HEK293 (cell line): ENCODE data around the gene CFAP45.

Experiments used
- CTCF ChIA-PET: fragments of 350-600 bp; formaldehyde crosslinking; extraction: SDS; loops from one replicate; lab custom pipeline; 2021; ENCODE audit warnings: antibody characterized with exemption; lab: Yijun Ruan, JAX
- POLR2A ChIA-PET: fragments of 300-600 bp; formaldehyde crosslinking; extraction: SDS; loops from one replicate; lab custom pipeline; 2020; ENCODE audit warnings: antibody characterized with exemption, inconsistent platforms; lab: Yijun Ruan, JAX
- H3K27ac ChIP-seq: fragments of 200-500 bp; sonication (Bioruptor generic); 2 replicates; pipeline ENCODE4 v1.5.1; 2014; ENCODE audit warnings: low read depth, low read length, control low read depth, inconsistent platforms; ENCODE audit errors: extremely low read depth
- H3K36me3 ChIP-seq, 2 experiments: fragments of 200-500 bp in 1 of 2; sonication (Bioruptor generic) in 1 of 2; 1 replicate in 1 of 2; 2 replicates in 1 of 2; pipeline ENCODE4 v1.5.1; 2014 to 2017; ENCODE audit warnings: inconsistent platforms in 2 of 2, low read length in 2 of 2; ENCODE audit not compliant: control insufficient read depth in 2 of 2, insufficient read depth in 1 of 2
- H3K4me1 ChIP-seq: fragments of 200-500 bp; sonication (Bioruptor generic); 2 replicates; pipeline ENCODE4 v1.5.1; 2014; ENCODE audit warnings: mild to moderate bottlenecking, low read length, inconsistent platforms; ENCODE audit not compliant: control insufficient read depth, insufficient read depth
- H3K4me3 ChIP-seq: 2 replicates; pipeline ENCODE4 v1.5.1; 2011; ENCODE audit warnings: low read depth, mild to moderate bottlenecking, control low read depth, low read length, moderate library complexity
- H3K9me3 ChIP-seq: fragments of 200-500 bp; sonication (Bioruptor generic); 2 replicates; pipeline ENCODE4 v1.5.1; 2014; ENCODE audit warnings: low read depth, low read length, inconsistent platforms; ENCODE audit not compliant: control insufficient read depth, insufficient read depth
- AEBP2 ChIP-seq: fragments of 450-650 bp; formaldehyde crosslinking; IDR thresholded peaks from 2 replicates; pipeline ENCODE4 v1.5.1; 2016; ENCODE audit warnings: missing biosample characterization, missing genetic modification characterization, borderline replicate concordance
- GLIS1 ChIP-seq: fragments of 450-650 bp; formaldehyde crosslinking; IDR thresholded peaks from 2 replicates; pipeline ENCODE4 v1.5.1; 2016; ENCODE audit warnings: missing biosample characterization, missing genetic modification characterization
- KLF10 ChIP-seq: fragments of 450-650 bp; IDR thresholded peaks from 2 replicates; pipeline ENCODE4 v1.5.1; 2018; ENCODE audit warnings: missing biosample characterization, mild to moderate bottlenecking, missing genetic modification characterization
- MZF1 ChIP-seq: fragments of 450-650 bp; formaldehyde crosslinking; IDR thresholded peaks from 2 replicates; pipeline ENCODE4 v1.5.1; 2017; ENCODE audit warnings: missing biosample characterization, missing genetic modification characterization, borderline replicate concordance
- PRDM2 ChIP-seq: fragments of 450-650 bp; formaldehyde crosslinking; IDR thresholded peaks from 2 replicates; pipeline ENCODE4 v1.5.1; 2016; ENCODE audit warnings: missing biosample characterization, missing genetic modification characterization, borderline replicate concordance
- SCRT1 ChIP-seq: fragments of 450-650 bp; formaldehyde crosslinking; IDR thresholded peaks from 2 replicates; pipeline ENCODE4 v1.5.1; 2016; ENCODE audit warnings: missing biosample characterization, missing genetic modification characterization, borderline replicate concordance
- WT1 ChIP-seq: fragments of 450-650 bp; formaldehyde crosslinking; IDR thresholded peaks from 2 replicates; pipeline ENCODE4 v1.5.1; 2016; ENCODE audit warnings: missing biosample characterization, missing genetic modification characterization
- ZNF112 ChIP-seq: fragments of 450-650 bp; formaldehyde crosslinking; IDR thresholded peaks from 2 replicates; pipeline ENCODE4 v1.5.0; 2017; ENCODE audit warnings: missing biosample characterization, missing genetic modification characterization
- ZNF114 ChIP-seq: fragments of 450-650 bp; formaldehyde crosslinking; IDR thresholded peaks from 2 replicates; pipeline ENCODE4 v1.5.0; 2017; ENCODE audit warnings: missing biosample characterization, missing genetic modification characterization
- ZNF202 ChIP-seq: fragments of 450-650 bp; formaldehyde crosslinking; IDR thresholded peaks from 2 replicates; pipeline ENCODE4 v1.5.1; 2016; ENCODE audit warnings: missing biosample characterization, missing genetic modification characterization, borderline replicate concordance
- ZNF214 ChIP-seq: fragments of 450-650 bp; formaldehyde crosslinking; IDR thresholded peaks from 2 replicates; pipeline ENCODE4 v1.5.1; 2017; ENCODE audit warnings: missing biosample characterization, mild to moderate bottlenecking, missing genetic modification characterization, borderline replicate concordance
- ZNF24 ChIP-seq: fragments of 450-650 bp; formaldehyde crosslinking; IDR thresholded peaks from 2 replicates; pipeline ENCODE4 v1.5.1; 2016; ENCODE audit warnings: missing biosample characterization, missing genetic modification characterization
- ZNF292 ChIP-seq: fragments of 450-650 bp; formaldehyde crosslinking; IDR thresholded peaks from 2 replicates; pipeline ENCODE4 v1.5.1; 2016; ENCODE audit warnings: low read depth, missing biosample characterization, missing genetic modification characterization, borderline replicate concordance
- ZNF341 ChIP-seq: fragments of 450-650 bp; formaldehyde crosslinking; IDR thresholded peaks from 2 replicates; pipeline ENCODE4; 2016; ENCODE audit warnings: low read depth, missing biosample characterization, missing genetic modification characterization
- ZNF394 ChIP-seq: fragments of 450-650 bp; formaldehyde crosslinking; IDR thresholded peaks from 2 replicates; pipeline ENCODE4 v1.5.1; 2016; ENCODE audit warnings: missing biosample characterization, missing genetic modification characterization, mild to moderate bottlenecking, moderate library complexity, borderline replicate concordance
- ZNF518A ChIP-seq: fragments of 450-650 bp; formaldehyde crosslinking; conservative IDR thresholded peaks from 2 replicates; pipeline ENCODE4 v1.5.1; 2016; ENCODE audit warnings: low read depth, missing biosample characterization, missing genetic modification characterization
- ZNF560 ChIP-seq: fragments of 450-650 bp; formaldehyde crosslinking; IDR thresholded peaks from 2 replicates; pipeline ENCODE4 v1.5.1; 2017; ENCODE audit warnings: missing biosample characterization, missing genetic modification characterization, borderline replicate concordance
- ZNF600 ChIP-seq: fragments of 450-650 bp; formaldehyde crosslinking; IDR thresholded peaks from 2 replicates; pipeline ENCODE4 v1.5.1; 2016; ENCODE audit warnings: missing biosample characterization, missing genetic modification characterization
- ZXDB ChIP-seq: fragments of 450-650 bp; formaldehyde crosslinking; IDR thresholded peaks from 2 replicates; pipeline ENCODE4 v1.5.1; 2016; ENCODE audit warnings: missing biosample characterization, missing genetic modification characterization
- TF ChIP-seq, protein P1 (sequence below): fragments of 450-650 bp; IDR thresholded peaks from 2 replicates; pipeline ENCODE4 v1.5.1; 2018; ENCODE audit warnings: missing biosample characterization, mild to moderate bottlenecking, missing genetic modification characterization

Gene CFAP45

DNA sequence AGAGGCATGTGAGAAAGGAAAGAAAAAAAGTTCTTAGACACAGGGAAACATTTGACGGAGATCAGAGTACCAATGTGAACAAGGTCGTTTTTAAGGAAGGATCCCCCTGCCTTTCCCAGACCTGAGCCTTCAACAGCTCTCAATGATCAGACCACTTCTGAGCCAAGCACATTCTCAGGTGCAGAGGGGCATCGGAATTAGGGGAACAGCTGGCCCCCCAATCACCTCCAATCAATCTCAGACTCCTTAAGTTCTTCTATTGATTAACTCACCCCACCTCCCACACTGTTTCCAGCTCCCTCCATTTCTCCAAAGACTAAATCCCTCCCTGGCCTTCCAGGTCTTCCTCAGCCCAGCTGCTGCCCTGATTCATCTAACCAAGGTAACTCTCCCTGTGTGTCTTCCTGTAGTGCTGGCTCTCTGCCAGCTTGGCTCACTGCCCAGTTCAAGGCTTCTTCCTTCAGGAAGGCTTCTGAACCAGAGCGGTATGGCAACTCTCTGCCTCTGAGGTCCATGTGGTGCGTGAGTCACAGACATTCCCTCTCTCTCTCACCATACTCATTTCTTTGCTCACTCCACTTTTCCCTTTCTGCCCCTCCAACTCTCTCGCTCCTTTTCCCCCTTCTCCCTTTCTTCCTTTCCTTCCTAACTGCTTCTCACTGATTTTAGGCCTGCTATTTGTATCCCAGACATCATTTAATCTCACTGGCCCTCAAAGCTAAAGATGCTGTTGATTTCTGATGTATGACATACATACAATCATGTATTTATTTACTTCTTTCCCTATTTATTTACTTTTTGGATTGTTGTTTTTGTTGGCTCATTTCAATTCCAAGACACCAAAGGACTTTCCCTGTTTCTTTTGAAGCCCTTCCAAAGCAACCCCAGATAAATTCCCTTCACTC, 18.1 kb downstream of the CFAP45 start:
- Histone ChIP-seq H3K4me3 (no peak overlapping the region), H3K4me1 (peaks cover 11% of the 10 kb centered on the region), H3K9me3 (no peaks in the 10 kb centered on the region), H3K27ac (no peak overlapping the region), H3K36me3 (no peaks in the 10 kb centered on the region)
- POLR2A ChIA-PET: interaction anchor here (1.6 kb wide), 1 partner anchor 28 kb away, joined by 5 read pairs; no protein-coding TSS in a partner anchor
- CTCF ChIA-PET: interaction anchor here (0.6 to 4.5 kb wide), 9 partner anchors 8 to 269 kb away, joined by 3 to 21 read pairs (median 5); no protein-coding TSS in a partner anchor
- TF ChIP-seq ZXDB (tag by site-specific recombination) (no peak), ZNF394 (tag by site-specific recombination) (peak; percentile 65; the same call in 1 of the 2 replicates), ZNF560 (tag by site-specific recombination) (no peak), ZNF600 (tag by site-specific recombination) (peak; percentile 92), AEBP2 (tag by site-specific recombination) (no peak), SCRT1 (tag by site-specific recombination) (no peak), ZNF202 (tag by site-specific recombination) (no peak), WT1 (no peak), ZNF114 (tag by site-specific recombination) (no peak), MZF1 (tag by site-specific recombination) (no peak), ZNF24 (no peak), GLIS1 (tag by site-specific recombination) (peak; percentile 70; the same call in 1 of the 2 replicates), ZNF214 (tag by site-specific recombination) (no peak), ZNF518A (0 out of 2 replicates have a peak, but pooled peaks have one; percentile 24), ZNF341 (no peak), KLF10 (tag by site-specific recombination) (no peak), PRDM2 (no peak), ZNF112 (tag by site-specific recombination) (peak; percentile 88; the same call in 1 of the 2 replicates), ZNF292 (tag by site-specific recombination) (no peak)
- TF ChIP-seq, protein P1, sequence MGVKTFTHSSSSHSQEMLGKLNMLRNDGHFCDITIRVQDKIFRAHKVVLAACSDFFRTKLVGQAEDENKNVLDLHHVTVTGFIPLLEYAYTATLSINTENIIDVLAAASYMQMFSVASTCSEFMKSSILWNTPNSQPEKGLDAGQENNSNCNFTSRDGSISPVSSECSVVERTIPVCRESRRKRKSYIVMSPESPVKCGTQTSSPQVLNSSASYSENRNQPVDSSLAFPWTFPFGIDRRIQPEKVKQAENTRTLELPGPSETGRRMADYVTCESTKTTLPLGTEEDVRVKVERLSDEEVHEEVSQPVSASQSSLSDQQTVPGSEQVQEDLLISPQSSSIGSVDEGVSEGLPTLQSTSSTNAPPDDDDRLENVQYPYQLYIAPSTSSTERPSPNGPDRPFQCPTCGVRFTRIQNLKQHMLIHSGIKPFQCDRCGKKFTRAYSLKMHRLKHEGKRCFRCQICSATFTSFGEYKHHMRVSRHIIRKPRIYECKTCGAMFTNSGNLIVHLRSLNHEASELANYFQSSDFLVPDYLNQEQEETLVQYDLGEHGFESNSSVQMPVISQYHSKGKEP: no peak
